Measurements from ENCODE around the gene CCDC157.
A peak's percentile ranks its signal among the peaks of the same experiment; 100 is the strongest.

Gene CCDC157

DNA sequence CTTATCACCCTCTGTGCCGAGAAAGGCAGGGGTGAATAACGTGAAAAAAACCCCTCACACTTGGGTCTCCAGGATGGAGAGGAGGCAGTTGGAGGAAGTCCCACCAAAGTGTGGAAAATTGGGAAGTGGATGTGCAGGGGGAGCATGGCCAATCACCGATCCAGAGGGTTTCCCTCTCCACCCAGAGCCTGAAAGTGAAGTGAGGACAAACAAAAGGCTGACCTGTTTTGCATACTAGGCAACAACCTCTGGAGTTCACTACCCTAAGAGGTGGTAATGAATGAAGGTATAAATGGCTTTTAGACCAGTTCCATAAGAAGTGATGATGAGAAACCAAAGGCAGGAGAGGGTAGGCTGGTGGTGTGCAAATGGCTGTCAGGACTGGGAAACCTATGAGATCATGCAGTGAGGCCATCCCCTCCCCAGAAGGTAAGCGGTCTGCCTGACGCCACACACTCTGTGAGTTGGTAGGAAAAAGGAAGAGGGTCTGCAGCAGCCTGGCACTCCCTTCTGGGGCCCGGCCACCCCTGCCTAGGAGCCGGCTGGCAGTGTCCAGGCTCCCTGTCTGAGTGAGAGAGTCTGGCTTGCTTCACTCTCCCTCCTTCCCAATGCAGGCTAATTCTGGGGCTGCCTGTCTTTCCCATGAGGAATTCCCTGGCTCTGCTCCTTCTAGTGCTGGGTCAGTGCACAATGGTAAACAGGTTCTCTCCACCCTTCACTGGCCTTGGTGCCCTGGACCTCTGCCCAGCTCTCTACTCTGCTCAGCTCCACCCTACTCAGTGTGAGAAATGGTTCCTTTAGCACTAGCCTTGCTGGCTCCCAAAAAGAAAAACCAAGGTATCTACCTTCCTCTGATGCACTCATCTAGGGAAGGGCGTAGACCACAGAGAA lies 45.7 kb upstream of the CCDC157 start:
- DNase-seq (ENCODE audit: low spot score) = no peak
- TF ChIP-seq, protein P1, sequence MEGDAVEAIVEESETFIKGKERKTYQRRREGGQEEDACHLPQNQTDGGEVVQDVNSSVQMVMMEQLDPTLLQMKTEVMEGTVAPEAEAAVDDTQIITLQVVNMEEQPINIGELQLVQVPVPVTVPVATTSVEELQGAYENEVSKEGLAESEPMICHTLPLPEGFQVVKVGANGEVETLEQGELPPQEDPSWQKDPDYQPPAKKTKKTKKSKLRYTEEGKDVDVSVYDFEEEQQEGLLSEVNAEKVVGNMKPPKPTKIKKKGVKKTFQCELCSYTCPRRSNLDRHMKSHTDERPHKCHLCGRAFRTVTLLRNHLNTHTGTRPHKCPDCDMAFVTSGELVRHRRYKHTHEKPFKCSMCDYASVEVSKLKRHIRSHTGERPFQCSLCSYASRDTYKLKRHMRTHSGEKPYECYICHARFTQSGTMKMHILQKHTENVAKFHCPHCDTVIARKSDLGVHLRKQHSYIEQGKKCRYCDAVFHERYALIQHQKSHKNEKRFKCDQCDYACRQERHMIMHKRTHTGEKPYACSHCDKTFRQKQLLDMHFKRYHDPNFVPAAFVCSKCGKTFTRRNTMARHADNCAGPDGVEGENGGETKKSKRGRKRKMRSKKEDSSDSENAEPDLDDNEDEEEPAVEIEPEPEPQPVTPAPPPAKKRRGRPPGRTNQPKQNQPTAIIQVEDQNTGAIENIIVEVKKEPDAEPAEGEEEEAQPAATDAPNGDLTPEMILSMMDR (IDR thresholded peaks at IDR 0.05; ENCODE audit: borderline replicate concordance, control extremely low read depth, extremely low read depth, insufficient read depth, missing control alignments) = no peak
- in situ Hi-C loops (cut with MboI; ENCODE audit: low sequenced_read_pairs, unreplicated experiment) = no loop called here

DNA sequence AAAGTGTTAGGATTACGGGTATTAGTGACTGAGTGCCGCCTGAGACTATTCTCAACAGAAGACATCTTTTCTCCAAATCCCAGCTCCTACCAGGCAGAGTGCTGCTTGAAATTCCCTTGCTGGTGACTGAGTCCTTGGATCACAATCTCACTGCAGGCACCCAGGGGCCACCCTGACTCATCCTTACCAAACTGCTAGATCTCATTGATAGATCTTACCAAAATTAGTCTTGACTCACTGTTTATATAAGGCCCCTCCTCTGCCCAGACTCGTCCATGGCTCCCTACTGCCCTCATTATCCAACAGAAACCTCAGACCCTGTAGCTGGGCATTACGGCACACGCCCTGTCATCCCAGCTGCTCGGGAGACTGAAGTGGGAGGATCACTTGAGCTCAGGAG lies 44.8 kb upstream of the CCDC157 start:
- TF ChIP-seq, protein P1 (IDR thresholded peaks at IDR 0.05; ENCODE audit: borderline replicate concordance, control extremely low read depth, extremely low read depth, insufficient read depth, missing control alignments) = no peak
- in situ Hi-C loops (cut with MboI; ENCODE audit: low sequenced_read_pairs, unreplicated experiment) = no loop called here
- no peak for DNase-seq (ENCODE audit: low spot score)

DNA sequence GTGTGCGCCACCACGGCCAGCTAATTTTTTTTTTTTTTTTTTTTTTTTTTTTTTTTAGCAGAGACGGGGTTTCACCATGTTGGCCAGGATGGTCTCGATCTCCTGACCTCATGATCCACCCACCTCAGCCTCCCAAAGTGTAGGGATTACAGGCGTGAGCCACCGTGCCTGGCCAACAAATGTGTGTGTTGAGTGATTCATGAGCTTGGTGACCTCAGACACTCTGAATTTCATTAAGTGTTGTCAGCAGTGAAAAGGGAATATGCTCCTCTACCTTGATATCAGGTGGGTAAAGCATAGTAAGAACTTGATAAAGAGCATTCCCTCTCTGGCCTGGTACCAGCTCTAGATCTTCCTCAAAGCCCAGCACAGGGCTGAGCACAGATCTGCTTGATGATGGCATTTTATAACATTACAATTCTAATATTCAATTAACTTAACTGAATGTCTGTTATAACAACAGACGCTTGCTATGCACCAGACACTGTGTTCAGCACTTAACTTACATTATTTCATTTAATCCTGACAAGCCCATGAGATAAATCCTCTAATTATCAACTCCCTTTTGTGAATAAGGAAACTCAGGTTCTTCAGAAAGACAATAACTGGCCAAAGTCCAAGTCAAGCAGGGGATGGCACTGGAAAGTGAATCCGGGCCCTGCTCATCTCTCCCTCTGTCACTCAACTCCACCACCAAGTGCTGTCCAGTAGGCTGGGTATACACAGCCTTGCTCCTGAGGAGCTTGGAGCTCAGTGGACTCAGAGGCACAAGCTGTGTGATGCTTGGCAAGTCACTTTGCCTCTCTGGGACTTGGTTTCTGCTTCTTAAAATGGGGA lies 43.1 kb upstream of the CCDC157 start:
- in situ Hi-C loops (cut with MboI; ENCODE audit: low sequenced_read_pairs, unreplicated experiment) = no loop called here
- DNase-seq (ENCODE audit: low spot score) = no peak
- TF ChIP-seq, protein P1 (IDR thresholded peaks at IDR 0.05; ENCODE audit: borderline replicate concordance, control extremely low read depth, extremely low read depth, insufficient read depth, missing control alignments) = no peak

DNA sequence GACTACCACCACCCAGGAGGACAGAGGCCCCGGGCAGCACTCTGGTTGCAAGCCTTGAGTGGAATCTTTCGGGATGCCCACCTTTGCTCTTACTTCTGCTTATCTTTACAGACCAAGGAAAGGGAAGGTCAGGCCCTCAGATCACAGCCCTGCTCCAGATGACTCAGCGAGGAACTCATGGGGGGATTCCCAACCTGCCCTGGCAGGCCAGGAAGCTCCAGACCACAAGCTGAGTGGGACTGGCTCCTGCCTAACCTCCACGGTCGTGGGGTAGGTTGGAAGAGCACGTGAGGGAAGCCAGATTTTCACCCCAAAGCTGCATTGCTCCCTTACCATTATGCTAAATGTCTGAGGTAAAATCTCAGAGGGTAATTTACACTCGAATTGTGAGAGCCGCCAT lies 41.9 kb upstream of the CCDC157 start:
- TF ChIP-seq, protein P1 (IDR thresholded peaks at IDR 0.05; ENCODE audit: borderline replicate concordance, control extremely low read depth, extremely low read depth, insufficient read depth, missing control alignments) = no peak
- peak; percentile 50 for DNase-seq (ENCODE audit: low spot score)
- in situ Hi-C loops (cut with MboI; ENCODE audit: low sequenced_read_pairs, unreplicated experiment) = no loop called here

DNA sequence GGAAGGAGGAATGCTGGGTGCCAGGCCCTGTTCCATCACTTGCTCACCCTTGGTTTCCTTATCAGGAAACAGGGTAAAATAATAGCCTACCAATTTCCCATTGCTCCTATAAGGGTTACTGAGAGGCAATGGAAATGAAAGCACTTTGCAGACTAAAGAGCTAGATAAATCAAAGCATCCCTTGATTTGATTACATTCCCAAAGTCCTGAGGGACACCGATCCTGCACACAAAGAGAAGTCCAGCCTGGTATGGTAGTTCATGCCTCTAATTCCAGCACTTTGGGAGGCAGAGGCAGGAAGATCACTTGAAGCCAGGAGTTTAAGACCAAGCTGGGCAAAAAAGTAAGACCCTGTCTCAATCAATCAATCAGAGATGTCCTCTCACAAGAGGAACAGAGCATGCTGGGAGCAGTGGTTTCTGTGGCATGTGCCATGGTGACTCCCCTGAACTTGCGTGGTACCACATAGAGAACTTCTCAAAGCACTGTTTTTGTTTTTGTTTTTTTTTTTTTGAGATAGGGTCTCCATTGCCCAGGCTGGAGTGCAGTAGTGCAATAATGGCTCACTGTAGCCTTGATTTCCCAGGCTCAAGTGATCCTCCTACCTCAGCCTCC lies 40.7 kb upstream of the CCDC157 start:
- TF ChIP-seq, protein P1 (IDR thresholded peaks at IDR 0.05; ENCODE audit: borderline replicate concordance, control extremely low read depth, extremely low read depth, insufficient read depth, missing control alignments) = no peak
- in situ Hi-C loops (cut with MboI; ENCODE audit: low sequenced_read_pairs, unreplicated experiment) = no loop called here
- DNase-seq (ENCODE audit: low spot score) = no peak

DNA sequence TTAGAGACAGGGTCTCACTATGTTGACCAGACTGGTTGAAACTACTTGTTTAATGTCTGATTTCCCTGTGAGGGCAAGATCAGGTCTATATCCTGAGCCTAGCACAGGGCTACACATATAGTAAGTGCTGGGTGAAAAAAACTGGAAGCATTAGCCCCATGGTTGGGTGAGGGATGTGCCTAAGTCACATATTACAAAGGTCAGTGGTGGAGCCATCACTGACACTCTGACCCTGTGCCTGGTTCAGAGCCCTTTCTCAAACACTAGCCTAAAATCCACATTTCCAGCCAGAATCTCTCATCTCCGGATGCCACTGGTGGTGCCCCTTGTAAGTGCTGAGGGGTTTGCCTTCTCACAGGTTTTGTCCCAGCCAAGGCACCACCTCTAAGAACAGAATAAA lies 39.0 kb upstream of the CCDC157 start:
- in situ Hi-C loops (cut with MboI; ENCODE audit: low sequenced_read_pairs, unreplicated experiment) = no loop called here
- no peak for DNase-seq (ENCODE audit: low spot score)
- TF ChIP-seq, protein P1 (IDR thresholded peaks at IDR 0.05; ENCODE audit: borderline replicate concordance, control extremely low read depth, extremely low read depth, insufficient read depth, missing control alignments) = no peak

Measured in GM13976 (cell line).